Hepatocyte (in vitro differentiated cells): ENCODE measurements around the gene NDUFA8.

Source experiments
- CTCF ChIP-seq: fragments of 200-600 bp; sonication (generic); IDR thresholded peaks from 2 replicates; pipeline ENCODE4 v1.5.1; 2016; ENCODE audit warnings: antibody characterized with exemption, mild to moderate bottlenecking; ENCODE audit not compliant: poor library complexity
- EZH2 ChIP-seq: fragments of 200-600 bp; sonication (generic); IDR thresholded peaks from 2 replicates; pipeline ENCODE4 v1.6.1; 2016; ENCODE audit warnings: antibody characterized with exemption, mild to moderate bottlenecking, borderline replicate concordance
- EZH2phosphoT487 ChIP-seq: fragments of 200-600 bp; sonication (generic); IDR thresholded peaks from one replicate; pipeline ENCODE4 v1.6.1; 2018; ENCODE audit warnings: antibody characterized with exemption, mild to moderate bottlenecking, low read depth, moderate library complexity; ENCODE audit not compliant: unreplicated experiment, severe bottlenecking

DNA sequence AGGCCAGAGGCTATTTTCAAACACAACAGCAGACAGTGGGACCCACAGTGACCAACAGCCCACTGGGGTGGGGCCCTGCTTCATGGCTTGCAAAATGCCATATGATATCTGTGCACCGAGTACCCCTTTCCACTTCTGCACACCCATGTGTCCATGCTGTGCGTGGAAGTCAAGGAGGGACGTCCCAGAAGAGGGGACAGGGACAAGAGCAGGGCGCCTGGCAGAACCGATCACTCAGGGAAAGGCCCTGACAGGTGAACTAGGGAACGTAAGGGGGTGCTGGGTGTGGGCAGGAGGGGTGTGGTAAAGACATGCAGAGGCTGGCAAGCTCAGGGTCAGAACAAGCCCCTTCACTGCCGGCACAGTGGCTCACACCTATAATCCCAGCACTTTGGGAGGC is 58.8 kb downstream of the NDUFA8 start:
- TF ChIP-seq CTCF, result no peak
- no peak for TF ChIP-seq EZH2
- TF ChIP-seq EZH2phosphoT487, result no peak
